ENCODE results near the gene GOSR2.

DNA sequence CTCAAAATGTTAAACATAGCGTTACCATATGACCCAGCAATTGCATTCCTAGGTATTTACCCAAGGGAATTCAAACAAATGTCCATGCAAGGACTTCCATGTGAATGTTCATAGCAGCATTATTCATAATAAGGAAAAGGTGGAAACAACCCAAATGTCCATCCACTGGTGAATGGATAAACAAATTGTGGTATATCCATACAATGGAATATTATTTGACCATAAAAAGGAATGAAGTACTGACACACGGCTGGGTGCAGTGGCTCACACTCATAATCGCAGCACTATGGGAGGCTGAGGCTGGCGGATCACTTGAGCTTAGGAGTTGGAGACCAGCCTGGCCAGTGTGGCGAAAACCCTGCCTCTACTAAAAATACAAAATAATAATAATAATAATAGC is 24.1 kb upstream of the GOSR2 start:
- TF ChIP-seq, protein P1, sequence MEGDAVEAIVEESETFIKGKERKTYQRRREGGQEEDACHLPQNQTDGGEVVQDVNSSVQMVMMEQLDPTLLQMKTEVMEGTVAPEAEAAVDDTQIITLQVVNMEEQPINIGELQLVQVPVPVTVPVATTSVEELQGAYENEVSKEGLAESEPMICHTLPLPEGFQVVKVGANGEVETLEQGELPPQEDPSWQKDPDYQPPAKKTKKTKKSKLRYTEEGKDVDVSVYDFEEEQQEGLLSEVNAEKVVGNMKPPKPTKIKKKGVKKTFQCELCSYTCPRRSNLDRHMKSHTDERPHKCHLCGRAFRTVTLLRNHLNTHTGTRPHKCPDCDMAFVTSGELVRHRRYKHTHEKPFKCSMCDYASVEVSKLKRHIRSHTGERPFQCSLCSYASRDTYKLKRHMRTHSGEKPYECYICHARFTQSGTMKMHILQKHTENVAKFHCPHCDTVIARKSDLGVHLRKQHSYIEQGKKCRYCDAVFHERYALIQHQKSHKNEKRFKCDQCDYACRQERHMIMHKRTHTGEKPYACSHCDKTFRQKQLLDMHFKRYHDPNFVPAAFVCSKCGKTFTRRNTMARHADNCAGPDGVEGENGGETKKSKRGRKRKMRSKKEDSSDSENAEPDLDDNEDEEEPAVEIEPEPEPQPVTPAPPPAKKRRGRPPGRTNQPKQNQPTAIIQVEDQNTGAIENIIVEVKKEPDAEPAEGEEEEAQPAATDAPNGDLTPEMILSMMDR (IDR thresholded peaks at IDR 0.05): no peak
- TF ChIP-seq POLR2AphosphoS5 (IDR thresholded peaks at IDR 0.05; ENCODE audit: low read depth, low read length) (no peak), TCF7L2 (IDR thresholded peaks at IDR 0.05; ENCODE audit: low read depth, low read length) (no peak), SIN3A (IDR thresholded peaks at IDR 0.05; ENCODE audit: borderline replicate concordance, insufficient read depth, low read depth, low read length) (no peak)
- TF ChIP-seq, protein P2, sequence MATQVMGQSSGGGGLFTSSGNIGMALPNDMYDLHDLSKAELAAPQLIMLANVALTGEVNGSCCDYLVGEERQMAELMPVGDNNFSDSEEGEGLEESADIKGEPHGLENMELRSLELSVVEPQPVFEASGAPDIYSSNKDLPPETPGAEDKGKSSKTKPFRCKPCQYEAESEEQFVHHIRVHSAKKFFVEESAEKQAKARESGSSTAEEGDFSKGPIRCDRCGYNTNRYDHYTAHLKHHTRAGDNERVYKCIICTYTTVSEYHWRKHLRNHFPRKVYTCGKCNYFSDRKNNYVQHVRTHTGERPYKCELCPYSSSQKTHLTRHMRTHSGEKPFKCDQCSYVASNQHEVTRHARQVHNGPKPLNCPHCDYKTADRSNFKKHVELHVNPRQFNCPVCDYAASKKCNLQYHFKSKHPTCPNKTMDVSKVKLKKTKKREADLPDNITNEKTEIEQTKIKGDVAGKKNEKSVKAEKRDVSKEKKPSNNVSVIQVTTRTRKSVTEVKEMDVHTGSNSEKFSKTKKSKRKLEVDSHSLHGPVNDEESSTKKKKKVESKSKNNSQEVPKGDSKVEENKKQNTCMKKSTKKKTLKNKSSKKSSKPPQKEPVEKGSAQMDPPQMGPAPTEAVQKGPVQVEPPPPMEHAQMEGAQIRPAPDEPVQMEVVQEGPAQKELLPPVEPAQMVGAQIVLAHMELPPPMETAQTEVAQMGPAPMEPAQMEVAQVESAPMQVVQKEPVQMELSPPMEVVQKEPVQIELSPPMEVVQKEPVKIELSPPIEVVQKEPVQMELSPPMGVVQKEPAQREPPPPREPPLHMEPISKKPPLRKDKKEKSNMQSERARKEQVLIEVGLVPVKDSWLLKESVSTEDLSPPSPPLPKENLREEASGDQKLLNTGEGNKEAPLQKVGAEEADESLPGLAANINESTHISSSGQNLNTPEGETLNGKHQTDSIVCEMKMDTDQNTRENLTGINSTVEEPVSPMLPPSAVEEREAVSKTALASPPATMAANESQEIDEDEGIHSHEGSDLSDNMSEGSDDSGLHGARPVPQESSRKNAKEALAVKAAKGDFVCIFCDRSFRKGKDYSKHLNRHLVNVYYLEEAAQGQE (IDR thresholded peaks at IDR 0.05; ENCODE audit: insufficient read depth in 1 of 2, low read depth in 2 of 2, low read length in 1 of 2): no peak

All from Panc1 (cell line).